Mesenchymal stem cell (in vitro differentiated cells and primary cell): ENCODE data around the gene OSR1. TPM values are rescaled to one million over a fixed set of nuclear protein-coding genes. Genes with fewer than 3 reads are reported as not detected.
"Not testable (repeated sequence)": the region's sequence is repeated elsewhere in the genome, so short reads cannot be mapped to it uniquely, and the experiment has no call there.

Experiments used
- DNase-seq: peaks from one replicate; pipeline ENCODE4 v3.0.0-alpha.2; 2013
- H2AFZ ChIP-seq: one replicate; pipeline ENCODE4 v1.6.1; 2013; ENCODE audit warnings: low read depth, mild to moderate bottlenecking, control low read depth, inconsistent platforms, low read length, moderate library complexity
- H2AK5ac ChIP-seq: 2 replicates; pipeline ENCODE4 v1.6.1; 2013; ENCODE audit warnings: low read length, moderate library complexity, mild to moderate bottlenecking, inconsistent platforms; ENCODE audit not compliant: severe bottlenecking
- H2BK120ac ChIP-seq: one replicate; pipeline ENCODE4 v1.6.1; 2013; ENCODE audit warnings: low read depth, mild to moderate bottlenecking, inconsistent platforms, low read length, moderate library complexity
- H2BK12ac ChIP-seq, 2 experiments: one replicate each; pipeline ENCODE4 v1.6.1; 2013; ENCODE audit warnings: inconsistent platforms in 2 of 2, low read length in 2 of 2, mild to moderate bottlenecking in 2 of 2, moderate library complexity in 2 of 2, control low read depth in 1 of 2
- H2BK15ac ChIP-seq: one replicate; pipeline ENCODE4 v1.6.1; 2013; ENCODE audit warnings: mild to moderate bottlenecking, low read depth, inconsistent platforms; ENCODE audit not compliant: poor library complexity, severe bottlenecking
- H2BK5ac ChIP-seq: 2 replicates; pipeline ENCODE4 v1.6.1; 2013; ENCODE audit warnings: low read depth, mild to moderate bottlenecking, low read length, control low read depth, inconsistent platforms; ENCODE audit not compliant: poor library complexity, severe bottlenecking
- H3K14ac ChIP-seq, 2 experiments: one replicate each; pipeline ENCODE4 v1.6.1; 2013; ENCODE audit warnings: inconsistent platforms in 2 of 2, low read length in 2 of 2, control low read depth in 1 of 2, mild to moderate bottlenecking in 1 of 2, moderate library complexity in 1 of 2
- H3K18ac ChIP-seq, 2 experiments: one replicate each; pipeline ENCODE4 v1.6.1; 2013; ENCODE audit warnings: inconsistent platforms in 2 of 2, low read length in 2 of 2, control low read depth in 1 of 2, low read depth in 1 of 2, mild to moderate bottlenecking in 1 of 2
- H3K23ac ChIP-seq, 2 experiments: one replicate each; pipeline ENCODE4 v1.6.1; 2013; ENCODE audit warnings: inconsistent platforms in 2 of 2, low read length in 2 of 2, mild to moderate bottlenecking in 2 of 2, moderate library complexity in 2 of 2, control low read depth in 1 of 2
- H3K27ac ChIP-seq: 2 replicates; pipeline ENCODE4 v1.5.1; 2013; ENCODE audit warnings: mild to moderate bottlenecking, moderate library complexity, low read length, control low read depth, inconsistent platforms; ENCODE audit not compliant: poor library complexity, severe bottlenecking
- H3K27me3 ChIP-seq, 2 experiments: 2 replicates each; pipeline versions ENCODE4 v1.6.1 to v1.7.0; 2013; ENCODE audit warnings: low read length in 2 of 2, mild to moderate bottlenecking in 2 of 2, moderate library complexity in 2 of 2, control low read depth in 1 of 2, inconsistent platforms in 1 of 2; ENCODE audit not compliant: control insufficient read depth in 1 of 2, insufficient read depth in 1 of 2
- H3K36me3 ChIP-seq, 2 experiments: 2 replicates each; pipeline versions ENCODE4 v1.6.1 to v1.7.0; 2013; ENCODE audit warnings: low read length in 2 of 2, control low read depth in 1 of 2, inconsistent platforms in 1 of 2, low read depth in 1 of 2, mild to moderate bottlenecking in 1 of 2; ENCODE audit not compliant: insufficient read depth in 2 of 2, control insufficient read depth in 1 of 2
- H3K4ac ChIP-seq, 2 experiments: one replicate each; pipeline ENCODE4 v1.6.1; 2013; ENCODE audit warnings: inconsistent platforms in 2 of 2, low read length in 2 of 2, mild to moderate bottlenecking in 2 of 2, moderate library complexity in 2 of 2, control low read depth in 1 of 2, low read depth in 1 of 2
- H3K4me1 ChIP-seq: 2 replicates; pipeline ENCODE4 v1.6.1; 2013; ENCODE audit warnings: low read depth, low read length, control low read depth; ENCODE audit not compliant: control insufficient read depth, insufficient read depth
- H3K4me2 ChIP-seq: 2 replicates; pipeline ENCODE4 v1.6.1; 2013; ENCODE audit warnings: low read length, mild to moderate bottlenecking, inconsistent platforms; ENCODE audit not compliant: poor library complexity, severe bottlenecking
- H3K4me3 ChIP-seq, 2 experiments: 2 replicates each; pipeline versions ENCODE4 v1.5.1 to v1.7.0; 2013; ENCODE audit warnings: low read length in 2 of 2, mild to moderate bottlenecking in 2 of 2, control low read depth in 1 of 2, low read depth in 1 of 2; ENCODE audit not compliant: insufficient read depth in 1 of 2
- H3K79me1 ChIP-seq: replicated peaks from 2 replicates; pipeline ENCODE4 v1.6.1; 2013; ENCODE audit warnings: mild to moderate bottlenecking, control low read depth, low read length, inconsistent platforms; ENCODE audit not compliant: poor library complexity, severe bottlenecking
- H3K9ac ChIP-seq: 2 replicates; pipeline ENCODE4 v1.7.0; 2013; ENCODE audit warnings: mild to moderate bottlenecking, low read length, moderate library complexity
- H3K9me3 ChIP-seq: 2 replicates; pipeline ENCODE4 v1.7.0; 2013; ENCODE audit warnings: mild to moderate bottlenecking, low read length; ENCODE audit not compliant: control insufficient read depth
- H4K8ac ChIP-seq: one replicate; pipeline ENCODE4 v1.6.1; 2013; ENCODE audit warnings: inconsistent platforms, mild to moderate bottlenecking, low read length, moderate library complexity
- H4K91ac ChIP-seq: one replicate; pipeline ENCODE4 v1.6.1; 2013; ENCODE audit warnings: mild to moderate bottlenecking, low read length, inconsistent platforms
- WGBS: methylation state at CpG from one replicate; pipeline ENCODE4 v1.1.7; 2013; ENCODE audit warnings: mixed read lengths; 5-methylcytosine and 5-hydroxymethylcytosine counted together
- small RNA-seq: library from polyadenylated mRNA; stranded (forward); fragments of <200 nt; extraction: miRNeasy Mini kit (QIAGEN cat#:217004); gene quantifications from one replicate; pipeline ENCODE3, GENCODE V24; 2013; ENCODE audit warnings: low read depth

Gene OSR1

DNA sequence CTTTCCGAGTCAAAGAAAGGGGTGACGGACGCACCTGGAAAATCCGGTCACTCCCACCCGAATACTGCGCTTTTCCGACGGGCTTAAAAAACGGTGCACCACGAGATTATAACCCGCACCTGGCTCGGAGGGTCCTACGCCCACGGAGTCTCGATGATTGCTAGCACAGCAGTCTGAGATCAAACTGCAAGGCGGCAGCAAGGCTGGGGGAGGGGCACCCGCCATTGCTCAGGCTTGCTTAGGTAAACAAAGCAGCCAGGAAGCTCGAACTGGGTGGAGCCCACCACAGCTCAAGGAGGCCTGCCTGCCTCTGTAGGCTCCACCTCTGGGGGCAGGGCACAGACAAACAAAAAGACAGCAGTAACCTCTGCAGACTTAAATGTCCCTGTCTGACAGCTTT lies 52.4 kb downstream of the OSR1 start:
- not testable (repeated sequence) for H3K23ac ChIP-seq, H2BK15ac ChIP-seq, H2AFZ ChIP-seq, H4K91ac ChIP-seq, H2BK120ac ChIP-seq, H3K9ac ChIP-seq, H4K8ac ChIP-seq, H3K14ac ChIP-seq, H3K27me3 ChIP-seq, H2BK12ac ChIP-seq, H3K79me1 ChIP-seq, H2AK5ac ChIP-seq, H3K18ac ChIP-seq, H3K4me1 ChIP-seq, H3K4ac ChIP-seq, H3K27ac ChIP-seq, H3K9me3 ChIP-seq, H3K4me3 ChIP-seq, DNase-seq, H3K36me3 ChIP-seq, H3K4me2 ChIP-seq, H2BK5ac ChIP-seq
- WGBS: 82% methylated on average over 12 of the region's 18 CpGs

DNA sequence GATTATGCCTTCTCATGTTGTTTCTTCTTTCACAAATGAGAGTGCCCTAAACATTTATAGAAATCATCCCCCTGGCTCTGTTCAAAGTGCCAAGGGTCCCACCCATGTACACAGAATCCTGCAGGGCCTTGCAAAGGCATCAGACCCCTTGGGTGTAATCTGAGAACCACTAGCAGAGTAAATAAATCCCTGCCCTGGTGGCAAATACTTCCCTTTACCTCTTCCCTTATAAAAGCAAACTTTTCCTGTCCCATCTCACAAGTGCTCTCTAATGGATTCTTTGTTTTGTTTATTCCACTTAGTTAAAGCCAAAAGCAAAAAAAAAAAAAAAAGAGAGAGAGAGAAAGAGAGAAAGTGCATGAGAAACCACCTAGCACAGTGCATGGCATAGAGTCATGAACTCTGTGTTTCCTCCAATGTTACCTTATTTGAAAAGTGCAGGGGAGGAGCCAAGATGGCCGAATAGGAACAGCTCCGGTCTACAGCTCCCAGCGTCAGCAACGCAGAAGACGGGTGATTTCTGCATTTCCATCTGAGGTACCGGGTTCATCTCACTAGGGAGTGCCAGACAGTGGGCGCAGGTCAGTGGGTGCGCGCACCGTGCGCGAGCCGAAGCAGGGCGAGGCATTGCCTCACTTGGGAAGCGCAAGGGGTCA lies 52.9 kb downstream of the OSR1 start:
- H3K4me2 ChIP-seq, H2BK120ac ChIP-seq, H3K27ac ChIP-seq, H3K18ac ChIP-seq, H3K79me1 ChIP-seq, H2BK12ac ChIP-seq, H3K4ac ChIP-seq, H3K9ac ChIP-seq, H3K4me1 ChIP-seq, H3K27me3 ChIP-seq, H4K91ac ChIP-seq, H2AFZ ChIP-seq, H3K14ac ChIP-seq, H3K36me3 ChIP-seq, H4K8ac ChIP-seq, H2BK15ac ChIP-seq, H2AK5ac ChIP-seq, H3K23ac ChIP-seq, H3K9me3 ChIP-seq, H2BK5ac ChIP-seq, H3K4me3 ChIP-seq, DNase-seq: not testable (repeated sequence)
- WGBS: 91% methylated on average over 7 of the region's 15 CpGs

DNA sequence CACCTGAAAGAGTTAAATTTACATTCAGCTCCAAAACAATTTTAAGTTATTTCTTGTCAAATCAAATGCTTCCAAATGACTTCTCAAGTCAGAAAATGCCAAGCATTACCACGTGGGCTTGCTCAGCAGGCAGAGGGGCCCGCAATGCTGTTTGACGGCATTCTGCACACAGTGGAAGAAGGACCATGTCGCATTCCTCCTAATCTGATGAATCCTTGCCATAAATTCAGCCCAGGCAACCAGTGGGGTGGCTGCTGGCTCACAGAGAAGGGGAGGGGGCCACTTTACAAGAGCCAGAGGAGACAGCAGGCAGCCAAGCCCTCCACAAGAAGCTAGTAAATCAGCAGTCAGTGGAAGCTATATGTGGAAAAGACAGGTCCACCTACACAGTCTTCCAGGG lies 56.7 kb downstream of the OSR1 start:
- no peak overlapping the region for H3K9ac ChIP-seq
- no peak overlapping the region for H3K14ac ChIP-seq
- H2AFZ ChIP-seq: no peak overlapping the region
- WGBS: 79% methylated on average over 4 of the region's 4 CpGs
- no peaks in the 10 kb centered on the region for H3K27me3 ChIP-seq
- no peak overlapping the region for H3K27ac ChIP-seq
- no peak overlapping the region for H3K4me2 ChIP-seq
- H3K4ac ChIP-seq: no peak overlapping the region
- no peak overlapping the region for H2AK5ac ChIP-seq
- no peak overlapping the region for H4K91ac ChIP-seq
- H3K9me3 ChIP-seq: no peaks in the 10 kb centered on the region
- no peak overlapping the region for H3K23ac ChIP-seq
- H2BK120ac ChIP-seq: no peak overlapping the region
- H3K4me1 ChIP-seq: peaks cover 2% of the 10 kb centered on the region
- H2BK5ac ChIP-seq: no peak overlapping the region
- H3K36me3 ChIP-seq: no peaks in the 10 kb centered on the region
- H4K8ac ChIP-seq: no peak overlapping the region
- H3K4me3 ChIP-seq: no peak overlapping the region
- H2BK12ac ChIP-seq: no peak overlapping the region
- H3K79me1 ChIP-seq: no peaks in the 10 kb centered on the region
- no peak overlapping the region for H3K18ac ChIP-seq
- DNase-seq: no peak
- no peak overlapping the region for H2BK15ac ChIP-seq

Small RNA genes within 50 kb of the gene (small RNA-seq; reads per million reads assigned to genes)
- not detected for gene MIR4757
